ENCODE results near the gene ARMC8.

- TF ChIP-seq CTCF (IDR thresholded peaks at IDR 0.05 in 8 of 11, conservative IDR thresholded peaks at IDR 0.05 in 3 of 11) (no peak), POLR2A (IDR thresholded peaks at IDR 0.05) (no peak)
Observed at GRCh38 chr3:138338811-138339210, 151.7 kb downstream of the ARMC8 start.

Measured in spleen (tissue), 7 donors.